ENCODE results near the gene SLC5A2. TPM values are rescaled to one million over a fixed set of nuclear protein-coding genes. Genes with fewer than 3 reads are reported as not detected.

Gene SLC5A2
- total RNA-seq, 1 donor: not detected

GRCh38 chr16:31496670-31497069, 13.7 kb downstream of the SLC5A2 start:
- TF ChIP-seq CTCF (IDR thresholded peaks at IDR 0.05; ENCODE audit: extremely low read depth, low read depth, low read length): no peak
- Histone ChIP-seq H3K36me3 (ENCODE audit: insufficient read depth, low read length) (peaks cover 52% of the 10 kb centered on the region), H3K9me3 (ENCODE audit: low read depth, low read length) (no peaks in the 10 kb centered on the region), H4K20me1 (ENCODE audit: insufficient read depth, low read length) (peaks cover 9% of the 10 kb centered on the region), H2AFZ (ENCODE audit: low read length) (no peak overlapping the region), H3K4me3 (ENCODE audit: insufficient read depth, low read length) (no peak overlapping the region), H3K27me3 (ENCODE audit: insufficient read depth, low read length) (no peaks in the 10 kb centered on the region), H3K27ac (ENCODE audit: low read depth, low read length) (no peak overlapping the region), H3K79me2 (ENCODE audit: insufficient read depth, low read length) (peaks cover 5% of the 10 kb centered on the region), H3K4me2 (ENCODE audit: insufficient read depth, low read length) (no peak overlapping the region), H3K4me1 (ENCODE audit: insufficient read depth, low read length) (no peaks in the 10 kb centered on the region)
- DNase-seq (ENCODE audit: insufficient read length, low spot score, missing footprints): no peak

GRCh38 chr16:31498493-31498892, 15.6 kb downstream of the SLC5A2 start:
- H3K4me3 ChIP-seq (ENCODE audit: insufficient read depth, low read length): no peak overlapping the region
- H3K9me3 ChIP-seq (ENCODE audit: low read depth, low read length): no peaks in the 10 kb centered on the region
- H3K27ac ChIP-seq (ENCODE audit: low read depth, low read length): no peak overlapping the region
- peaks cover 38% of the 10 kb centered on the region for H3K36me3 ChIP-seq (ENCODE audit: insufficient read depth, low read length)
- H3K4me2 ChIP-seq (ENCODE audit: insufficient read depth, low read length): no peak overlapping the region
- H3K27me3 ChIP-seq (ENCODE audit: insufficient read depth, low read length): no peaks in the 10 kb centered on the region
- DNase-seq (ENCODE audit: insufficient read length, low spot score, missing footprints): no peak
- peaks cover 9% of the 10 kb centered on the region for H3K4me1 ChIP-seq (ENCODE audit: insufficient read depth, low read length)
- H4K20me1 ChIP-seq (ENCODE audit: insufficient read depth, low read length): peaks cover 13% of the 10 kb centered on the region
- H2AFZ ChIP-seq (ENCODE audit: low read length): no peak overlapping the region
- peaks cover 14% of the 10 kb centered on the region for H3K79me2 ChIP-seq (ENCODE audit: insufficient read depth, low read length)
- TF ChIP-seq CTCF (IDR thresholded peaks at IDR 0.05; ENCODE audit: extremely low read depth, low read depth, low read length): no peak

- H3K27ac ChIP-seq (ENCODE audit: low read depth, low read length): no peak overlapping the region
- H4K20me1 ChIP-seq (ENCODE audit: insufficient read depth, low read length): peaks cover 13% of the 10 kb centered on the region
- TF ChIP-seq CTCF (IDR thresholded peaks at IDR 0.05; ENCODE audit: extremely low read depth, low read depth, low read length): no peak
- no peaks in the 10 kb centered on the region for H3K27me3 ChIP-seq (ENCODE audit: insufficient read depth, low read length)
- H3K79me2 ChIP-seq (ENCODE audit: insufficient read depth, low read length): peaks cover 14% of the 10 kb centered on the region
- no peak overlapping the region for H3K4me2 ChIP-seq (ENCODE audit: insufficient read depth, low read length)
- H3K4me3 ChIP-seq (ENCODE audit: insufficient read depth, low read length): no peak overlapping the region
- no peak for DNase-seq (ENCODE audit: insufficient read length, low spot score, missing footprints)
- no peak overlapping the region for H2AFZ ChIP-seq (ENCODE audit: low read length)
- H3K9me3 ChIP-seq (ENCODE audit: low read depth, low read length): no peaks in the 10 kb centered on the region
- peaks cover 9% of the 10 kb centered on the region for H3K4me1 ChIP-seq (ENCODE audit: insufficient read depth, low read length)
- H3K36me3 ChIP-seq (ENCODE audit: insufficient read depth, low read length): peaks cover 37% of the 10 kb centered on the region
Measured at GRCh38 chr16:31499928-31500327, 17.0 kb downstream of the SLC5A2 start.

- no peaks in the 10 kb centered on the region for H3K27me3 ChIP-seq (ENCODE audit: insufficient read depth, low read length)
- H3K4me2 ChIP-seq (ENCODE audit: insufficient read depth, low read length): no peak overlapping the region
- H3K36me3 ChIP-seq (ENCODE audit: insufficient read depth, low read length): peaks cover 37% of the 10 kb centered on the region
- no peak overlapping the region for H2AFZ ChIP-seq (ENCODE audit: low read length)
- no peak for DNase-seq (ENCODE audit: insufficient read length, low spot score, missing footprints)
- peaks cover 12% of the 10 kb centered on the region for H3K4me1 ChIP-seq (ENCODE audit: insufficient read depth, low read length)
- no peak overlapping the region for H3K4me3 ChIP-seq (ENCODE audit: insufficient read depth, low read length)
- no peak for TF ChIP-seq CTCF (IDR thresholded peaks at IDR 0.05; ENCODE audit: extremely low read depth, low read depth, low read length)
- H3K79me2 ChIP-seq (ENCODE audit: insufficient read depth, low read length): peaks cover 18% of the 10 kb centered on the region
- H4K20me1 ChIP-seq (ENCODE audit: insufficient read depth, low read length): peaks cover 13% of the 10 kb centered on the region
- no peaks in the 10 kb centered on the region for H3K9me3 ChIP-seq (ENCODE audit: low read depth, low read length)
- no peak overlapping the region for H3K27ac ChIP-seq (ENCODE audit: low read depth, low read length)
Measured at GRCh38 chr16:31501226-31501965, 18.5 kb downstream of the SLC5A2 start.
